Neural progenitor cell (in vitro differentiated cells): ENCODE results near the gene ITPR3.

ENCODE experiments used
- EZH2 ChIP-seq: fragments of 200-600 bp; sonication (generic); IDR thresholded peaks from 2 replicates; pipeline ENCODE4 v1.6.1; 2017; ENCODE audit warnings: antibody characterized with exemption, mild to moderate bottlenecking, moderate library complexity
- TF ChIP-seq, protein P1 (sequence below): fragments of 200-600 bp; sonication (generic); IDR thresholded peaks from 2 replicates; pipeline ENCODE4 v1.5.1; 2017; ENCODE audit warnings: antibody characterized with exemption, mild to moderate bottlenecking

DNA sequence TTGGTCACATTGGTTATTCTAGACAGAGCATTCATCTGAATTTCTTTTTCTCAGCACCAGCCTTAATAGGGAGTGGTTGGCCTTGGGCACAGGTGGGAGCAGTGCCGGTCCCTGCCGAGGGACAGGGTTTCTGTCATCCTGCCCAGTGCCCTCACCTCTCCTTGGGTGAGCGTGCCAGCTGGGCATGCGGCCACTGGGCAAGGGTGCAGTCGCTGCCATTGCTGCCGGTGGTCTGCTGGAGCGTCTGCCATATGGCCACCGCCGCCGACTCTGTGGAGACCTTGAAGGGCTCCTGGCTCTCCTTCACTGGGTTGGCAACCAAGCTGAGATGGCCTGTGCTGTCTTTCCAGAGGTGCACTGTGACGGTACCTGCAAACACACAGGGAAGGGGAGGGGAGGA, 106.8 kb downstream of the ITPR3 start:
- TF ChIP-seq, protein P1, sequence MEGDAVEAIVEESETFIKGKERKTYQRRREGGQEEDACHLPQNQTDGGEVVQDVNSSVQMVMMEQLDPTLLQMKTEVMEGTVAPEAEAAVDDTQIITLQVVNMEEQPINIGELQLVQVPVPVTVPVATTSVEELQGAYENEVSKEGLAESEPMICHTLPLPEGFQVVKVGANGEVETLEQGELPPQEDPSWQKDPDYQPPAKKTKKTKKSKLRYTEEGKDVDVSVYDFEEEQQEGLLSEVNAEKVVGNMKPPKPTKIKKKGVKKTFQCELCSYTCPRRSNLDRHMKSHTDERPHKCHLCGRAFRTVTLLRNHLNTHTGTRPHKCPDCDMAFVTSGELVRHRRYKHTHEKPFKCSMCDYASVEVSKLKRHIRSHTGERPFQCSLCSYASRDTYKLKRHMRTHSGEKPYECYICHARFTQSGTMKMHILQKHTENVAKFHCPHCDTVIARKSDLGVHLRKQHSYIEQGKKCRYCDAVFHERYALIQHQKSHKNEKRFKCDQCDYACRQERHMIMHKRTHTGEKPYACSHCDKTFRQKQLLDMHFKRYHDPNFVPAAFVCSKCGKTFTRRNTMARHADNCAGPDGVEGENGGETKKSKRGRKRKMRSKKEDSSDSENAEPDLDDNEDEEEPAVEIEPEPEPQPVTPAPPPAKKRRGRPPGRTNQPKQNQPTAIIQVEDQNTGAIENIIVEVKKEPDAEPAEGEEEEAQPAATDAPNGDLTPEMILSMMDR, result no peak
- TF ChIP-seq EZH2, result no peak
